Measurements from ENCODE around the gene M6PR. TPM values are rescaled to one million over a fixed set of nuclear protein-coding genes. Genes with fewer than 3 reads are reported as not detected.

M6PR gene
- total RNA-seq, 1 donor from 2014 or later = 117 TPM

DNA sequence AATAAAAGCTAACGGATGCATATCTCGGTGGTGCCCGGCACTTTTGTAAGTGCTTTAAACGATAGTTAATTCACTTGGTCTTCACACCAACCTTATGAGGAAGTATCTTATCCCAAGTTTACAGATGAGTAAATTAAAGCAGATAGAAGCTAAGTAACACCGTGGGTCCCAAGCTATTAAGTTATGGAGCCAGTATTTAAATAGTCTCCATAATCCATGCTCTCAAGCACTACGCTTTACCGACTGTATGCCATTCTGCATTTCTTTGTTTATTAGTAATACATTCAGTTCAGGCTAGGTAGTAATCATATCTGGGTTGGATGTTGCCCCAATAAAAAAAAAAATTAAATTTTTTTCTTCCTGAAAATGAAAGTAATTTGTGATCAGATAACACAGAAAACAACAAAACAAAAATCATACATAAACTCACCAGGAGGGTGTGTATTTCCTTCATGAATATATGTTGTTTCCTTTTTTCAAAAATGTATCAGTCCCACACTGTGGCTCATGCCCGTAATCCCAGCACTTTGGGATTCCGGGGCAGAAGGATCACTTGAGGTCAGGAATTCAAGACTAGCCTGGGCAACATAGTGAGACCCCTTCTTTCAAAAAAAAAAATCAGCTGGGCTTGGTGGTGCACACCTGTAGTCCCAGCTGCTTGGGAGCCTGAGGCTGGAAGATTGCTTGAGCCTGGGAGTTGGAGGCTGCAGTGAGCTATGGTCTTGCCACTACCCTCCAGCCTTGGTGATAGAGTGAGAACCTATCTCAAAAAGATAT, 1.4 kb upstream of the M6PR start:
- Mint-ChIP-seq H3K27ac (peak overlapping the region; percentile 98), H3K9me3 (peaks cover 15% of the 10 kb centered on the region), H3K36me3 (peaks cover 12% of the 10 kb centered on the region), H3K4me1 (peaks cover 18% of the 10 kb centered on the region), H3K27me3 (ENCODE audit: low read depth) (no peaks in the 10 kb centered on the region), H3K4me3 (peak overlapping the region; percentile 98)
- no peak for DNase-seq (ENCODE audit: low spot score in 2 of 2, unreplicated experiment in 2 of 2)
- TF ChIP-seq, protein P1, sequence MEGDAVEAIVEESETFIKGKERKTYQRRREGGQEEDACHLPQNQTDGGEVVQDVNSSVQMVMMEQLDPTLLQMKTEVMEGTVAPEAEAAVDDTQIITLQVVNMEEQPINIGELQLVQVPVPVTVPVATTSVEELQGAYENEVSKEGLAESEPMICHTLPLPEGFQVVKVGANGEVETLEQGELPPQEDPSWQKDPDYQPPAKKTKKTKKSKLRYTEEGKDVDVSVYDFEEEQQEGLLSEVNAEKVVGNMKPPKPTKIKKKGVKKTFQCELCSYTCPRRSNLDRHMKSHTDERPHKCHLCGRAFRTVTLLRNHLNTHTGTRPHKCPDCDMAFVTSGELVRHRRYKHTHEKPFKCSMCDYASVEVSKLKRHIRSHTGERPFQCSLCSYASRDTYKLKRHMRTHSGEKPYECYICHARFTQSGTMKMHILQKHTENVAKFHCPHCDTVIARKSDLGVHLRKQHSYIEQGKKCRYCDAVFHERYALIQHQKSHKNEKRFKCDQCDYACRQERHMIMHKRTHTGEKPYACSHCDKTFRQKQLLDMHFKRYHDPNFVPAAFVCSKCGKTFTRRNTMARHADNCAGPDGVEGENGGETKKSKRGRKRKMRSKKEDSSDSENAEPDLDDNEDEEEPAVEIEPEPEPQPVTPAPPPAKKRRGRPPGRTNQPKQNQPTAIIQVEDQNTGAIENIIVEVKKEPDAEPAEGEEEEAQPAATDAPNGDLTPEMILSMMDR (IDR thresholded peaks at IDR 0.05; ENCODE audit: unreplicated experiment) = no peak

DNA sequence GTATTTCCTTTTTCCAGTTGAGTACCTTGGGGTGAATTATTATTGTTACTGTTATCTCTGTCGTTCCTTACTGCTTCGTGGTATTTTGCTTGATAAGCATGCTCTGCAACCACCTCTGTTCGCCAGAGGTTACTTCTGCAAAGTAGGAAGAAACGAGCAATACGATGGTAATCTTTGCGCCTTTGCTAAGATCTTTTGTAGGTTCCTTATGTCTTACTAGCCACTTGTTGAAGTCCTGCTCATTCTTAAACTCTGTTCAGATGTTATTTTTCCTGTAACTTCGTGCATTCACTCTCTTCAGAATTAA, 729 bp upstream of the M6PR start:
- Mint-ChIP-seq H3K4me3 (peak overlapping the region; percentile 98), H3K9me3 (peaks cover 15% of the 10 kb centered on the region), H3K27me3 (ENCODE audit: low read depth) (no peaks in the 10 kb centered on the region), H3K4me1 (peaks cover 18% of the 10 kb centered on the region), H3K36me3 (peaks cover 12% of the 10 kb centered on the region), H3K27ac (peak overlapping the region; percentile 98)
- TF ChIP-seq, protein P1 (IDR thresholded peaks at IDR 0.05; ENCODE audit: unreplicated experiment) = no peak
- no peak for DNase-seq (ENCODE audit: low spot score in 2 of 2, unreplicated experiment in 2 of 2)

DNA sequence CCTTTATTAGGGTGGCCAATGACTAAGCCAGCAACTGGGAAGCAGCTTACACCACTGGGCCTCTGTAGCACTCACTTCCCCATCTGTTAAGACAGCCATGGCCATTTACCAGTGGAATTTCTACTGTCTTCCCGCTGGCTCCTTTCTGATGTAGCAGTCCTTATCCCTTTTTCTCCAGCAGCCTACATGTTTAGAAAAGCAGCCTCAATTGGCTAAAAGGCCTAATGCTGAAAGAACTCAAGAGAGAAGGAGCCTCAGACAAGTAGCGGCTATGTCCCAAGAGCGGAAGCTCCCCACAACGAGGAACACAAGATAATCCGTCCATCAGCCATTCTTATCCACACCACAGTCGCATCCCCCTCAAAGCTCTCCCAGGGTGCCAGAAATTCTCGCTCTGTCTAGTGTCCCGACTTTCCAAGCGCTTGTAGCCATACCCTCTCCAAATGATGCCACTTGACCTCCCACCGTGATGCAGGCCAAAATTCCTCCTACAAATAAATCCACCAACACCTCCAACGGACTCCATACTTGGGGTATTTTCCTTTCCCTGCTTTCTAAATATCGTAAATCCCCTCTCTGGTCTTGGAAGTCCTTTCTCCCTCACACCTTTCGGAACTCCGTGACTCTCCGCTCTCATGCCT, 624 bp downstream of the M6PR start:
- peak overlapping the region; percentile 98 for H3K4me3 Mint-ChIP-seq
- peak overlapping the region; percentile 98 for H3K27ac Mint-ChIP-seq
- peaks cover 12% of the 10 kb centered on the region for H3K36me3 Mint-ChIP-seq
- H3K4me1 Mint-ChIP-seq = peaks cover 18% of the 10 kb centered on the region
- DNase-seq (ENCODE audit: low spot score in 2 of 2, unreplicated experiment in 2 of 2) = peak in 1 of 2 experiments; percentile 41
- H3K9me3 Mint-ChIP-seq = peaks cover 11% of the 10 kb centered on the region
- TF ChIP-seq, protein P1 (IDR thresholded peaks at IDR 0.05; ENCODE audit: unreplicated experiment) = no peak
- H3K27me3 Mint-ChIP-seq (ENCODE audit: low read depth) = no peaks in the 10 kb centered on the region

DNA sequence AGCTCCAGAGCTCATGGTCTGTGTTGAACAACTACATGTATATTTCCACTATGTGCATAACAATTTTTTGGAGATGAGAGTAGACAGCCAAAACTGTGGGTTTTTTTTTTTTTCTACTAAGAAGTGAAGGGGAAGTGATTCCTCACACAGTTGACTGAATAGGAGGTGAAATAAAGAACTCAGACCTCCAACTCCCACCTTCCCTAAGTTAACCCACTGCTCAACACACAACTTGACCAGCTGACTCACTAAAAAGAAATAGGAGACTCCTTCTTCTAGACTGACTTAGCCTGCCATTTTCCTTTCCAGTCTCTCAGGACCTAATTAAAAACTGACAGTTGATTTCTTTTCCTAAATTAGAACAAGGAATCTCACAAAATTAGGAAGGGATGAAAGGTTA, 1.7 kb downstream of the M6PR start:
- H3K4me3 Mint-ChIP-seq = no peak overlapping the region
- H3K27ac Mint-ChIP-seq = no peak overlapping the region
- H3K27me3 Mint-ChIP-seq (ENCODE audit: low read depth) = no peaks in the 10 kb centered on the region
- TF ChIP-seq, protein P1 (IDR thresholded peaks at IDR 0.05; ENCODE audit: unreplicated experiment) = no peak
- H3K4me1 Mint-ChIP-seq = peaks cover 18% of the 10 kb centered on the region
- H3K36me3 Mint-ChIP-seq = peaks cover 11% of the 10 kb centered on the region
- H3K9me3 Mint-ChIP-seq = peaks cover 3% of the 10 kb centered on the region
- DNase-seq (ENCODE audit: low spot score in 2 of 2, unreplicated experiment in 2 of 2) = no peak

DNA sequence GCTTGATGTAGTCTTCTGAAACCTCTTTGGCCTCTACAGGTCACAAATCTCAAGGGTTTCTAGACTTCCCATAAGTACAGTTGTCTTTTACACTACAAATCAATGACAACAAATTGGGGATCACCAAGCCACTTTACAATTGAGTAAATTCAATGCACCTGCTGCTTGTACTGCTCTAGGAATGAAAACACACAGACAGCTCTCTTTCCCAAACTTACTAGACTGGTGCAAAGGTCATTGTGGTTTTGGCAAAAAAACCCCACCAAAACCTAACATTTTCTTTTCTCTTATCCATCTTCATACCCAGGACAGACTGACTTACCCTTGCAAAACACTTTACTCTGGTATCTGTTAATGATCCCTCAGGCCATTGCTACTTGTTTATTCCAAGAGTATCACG, 2.7 kb downstream of the M6PR start:
- Mint-ChIP-seq H3K9me3 (no peaks in the 10 kb centered on the region), H3K36me3 (peaks cover 15% of the 10 kb centered on the region), H3K4me1 (peaks cover 18% of the 10 kb centered on the region), H3K27me3 (ENCODE audit: low read depth) (no peaks in the 10 kb centered on the region), H3K4me3 (no peak overlapping the region), H3K27ac (no peak overlapping the region)
- TF ChIP-seq, protein P1 (IDR thresholded peaks at IDR 0.05; ENCODE audit: unreplicated experiment) = no peak
- no peak for DNase-seq (ENCODE audit: low spot score in 2 of 2, unreplicated experiment in 2 of 2)
